CD14-positive monocyte (primary cell): ENCODE results near the gene RTN4IP1. TPM values are rescaled to one million over a fixed set of nuclear protein-coding genes. Genes with fewer than 3 reads are reported as not detected.

Source experiments
- DNase-seq, 3 donors: peaks; one replicate each; pipeline ENCODE4 v3.0.0-alpha.2; 2011 to 2022
- H2AFZ ChIP-seq: 2 replicates; pipeline ENCODE4 v1.6.0; 2012; ENCODE audit warnings: mild to moderate bottlenecking, low read depth, low read length, inconsistent platforms; ENCODE audit not compliant: insufficient read depth, poor library complexity, severe bottlenecking
- H3K27ac ChIP-seq, 2 donors: 1 replicate in 1 of 2; 2 replicates in 1 of 2; pipeline ENCODE4 v1.5.1; 2012 to 2013; ENCODE audit warnings: low read length in 2 of 2, control low read depth in 1 of 2, inconsistent platforms in 1 of 2, low read depth in 1 of 2, mild to moderate bottlenecking in 1 of 2
- H3K27me3 ChIP-seq, 2 donors: one replicate each; pipeline versions ENCODE4 v1.6.0 to v1.6.1; 2011 to 2013; ENCODE audit warnings: low read length in 2 of 2; ENCODE audit not compliant: control insufficient read depth in 2 of 2, insufficient read depth in 2 of 2
- H3K36me3 ChIP-seq, 2 donors: replicated peaks in 1 of 2; 1 replicate in 1 of 2; 2 replicates in 1 of 2; pipeline versions ENCODE4 v1.5.1 to v1.6.1; 2012 to 2013; ENCODE audit warnings: low read length in 2 of 2, control low read depth in 1 of 2, inconsistent platforms in 1 of 2, mild to moderate bottlenecking in 1 of 2; ENCODE audit not compliant: insufficient read depth in 2 of 2, control insufficient read depth in 1 of 2
- H3K4me1 ChIP-seq, 2 donors: 1 replicate in 1 of 2; 2 replicates in 1 of 2; pipeline versions ENCODE4 v1.5.1 to v1.6.1; 2012 to 2013; ENCODE audit warnings: low read length in 2 of 2, control low read depth in 1 of 2, inconsistent platforms in 1 of 2, mild to moderate bottlenecking in 1 of 2, moderate library complexity in 1 of 2; ENCODE audit not compliant: insufficient read depth in 2 of 2, control insufficient read depth in 1 of 2
- H3K4me2 ChIP-seq: replicated peaks from 2 replicates; pipeline ENCODE3; 2012; ENCODE audit warnings: low read length, moderate library complexity, mild to moderate bottlenecking; ENCODE audit not compliant: poor library complexity, severe bottlenecking; ENCODE audit errors: extremely low read depth
- H3K4me3 ChIP-seq, 3 experiments: fragments of 200-600 bp in 1 of 3; sonication (generic) in 1 of 3; replicated peaks in 1 of 3; 1 replicate in 2 of 3; 2 replicates in 1 of 3; pipeline ENCODE4 v1.5.1; 2011 to 2013; ENCODE audit warnings: low read length in 3 of 3, mild to moderate bottlenecking in 3 of 3, control low read depth in 2 of 3, low read depth in 2 of 3, inconsistent platforms in 1 of 3, moderate library complexity in 1 of 3
- H3K79me2 ChIP-seq: 2 replicates; pipeline ENCODE4 v1.6.0; 2012; ENCODE audit warnings: mild to moderate bottlenecking, control low read depth, inconsistent platforms, low read length, moderate library complexity; ENCODE audit not compliant: insufficient read depth
- H3K9ac ChIP-seq: 2 replicates; pipeline ENCODE4 v1.6.0; 2017; ENCODE audit warnings: low read length, mild to moderate bottlenecking; ENCODE audit not compliant: insufficient read depth, poor library complexity, severe bottlenecking
- H3K9me3 ChIP-seq, 2 donors: replicated peaks in 1 of 2; 1 replicate in 1 of 2; 2 replicates in 1 of 2; pipeline versions ENCODE4 v1.5.1 to v1.6.1; 2012 to 2013; ENCODE audit warnings: low read length in 2 of 2, control low read depth in 1 of 2; ENCODE audit not compliant: control insufficient read depth in 1 of 2, insufficient read depth in 1 of 2
- H4K20me1 ChIP-seq: 2 replicates; pipeline ENCODE4 v1.6.0; 2012; ENCODE audit warnings: mild to moderate bottlenecking, low read length, control low read depth, moderate library complexity; ENCODE audit not compliant: insufficient read depth
- H3K27ac Mint-ChIP-seq, 7 donors: one replicate each; pipeline ENCODE4 v1.8.0; 2020; ENCODE audit warnings: mild to moderate bottlenecking in 7 of 7, mixed read lengths in 7 of 7, moderate library complexity in 6 of 7, inconsistent platforms in 2 of 7
- H3K27me3 Mint-ChIP-seq, 3 donors: one replicate each; pipeline ENCODE4 v1.8.0; 2021 to 2022; ENCODE audit warnings: low read depth in 3 of 3, mild to moderate bottlenecking in 3 of 3, mixed read lengths in 3 of 3, moderate library complexity in 3 of 3, inconsistent platforms in 1 of 3
- H3K36me3 Mint-ChIP-seq, 2 donors: one replicate each; pipeline ENCODE4 v1.8.0; 2020; ENCODE audit warnings: mixed read lengths in 2 of 2, inconsistent platforms in 1 of 2, mild to moderate bottlenecking in 1 of 2
- H3K4me1 Mint-ChIP-seq: one replicate; pipeline ENCODE4 v1.8.0; 2020; ENCODE audit warnings: mild to moderate bottlenecking, mixed read lengths
- H3K4me3 Mint-ChIP-seq, 2 donors: one replicate each; pipeline ENCODE4 v1.8.0; 2020; ENCODE audit warnings: mild to moderate bottlenecking in 2 of 2, mixed read lengths in 2 of 2, moderate library complexity in 1 of 2
- H3K9me3 Mint-ChIP-seq, 7 donors: one replicate each; pipeline ENCODE4 v1.8.0; 2020 to 2022; ENCODE audit warnings: mixed read lengths in 7 of 7, mild to moderate bottlenecking in 6 of 7, moderate library complexity in 6 of 7, inconsistent platforms in 2 of 7
- CTCF ChIP-seq: fragments of 200-600 bp; IDR thresholded peaks from one replicate; pipeline ENCODE4 v1.8.0; 2022; ENCODE audit warnings: antibody characterized with exemption, mild to moderate bottlenecking
- WGBS: methylation state at CpG from one replicate; pipeline ENCODE4 v1.1.5; 2013; ENCODE audit warnings: missing lambda C conversion rate; ENCODE audit not compliant: insufficient coverage; 5-methylcytosine and 5-hydroxymethylcytosine counted together
- intact Hi-C, 2 donors: fragments of 100-400 bp; cut with micrococcal nuclease; formaldehyde crosslinking; loops; one replicate each; pipeline versions ENCODE4 v1.15.0 to v1.15.1; 2023
- polyA plus RNA-seq, 3 donors: library from polyadenylated mRNA; depleted of rRNA in 1 of 3; unstranded in 2 of 3; stranded (reverse) in 1 of 3; fragments of 300-500 nt in 2 of 3; fragments of >200 nt in 1 of 3; fragmentation: Illumina TruSeq in 2 of 3; gene quantifications; 1 replicate in 2 of 3; 2 replicates in 1 of 3; pipeline ENCODE4 v1.2.3, GENCODE V29; 2012 to 2021

Gene RTN4IP1
- polyA plus RNA-seq, 3 donors: 3.5 to 6.7 (median 4.5) TPM

- Histone ChIP-seq H4K20me1 (no peaks in the 10 kb centered on the region), H3K4me2 (no peak overlapping the region), H2AFZ (no peak overlapping the region), H3K4me3 (no peak overlapping the region), H3K4me1 (peaks cover 14 to 23% of the 10 kb centered on the region in 2 donors), H3K36me3 (peaks cover 24 to 38% of the 10 kb centered on the region in 2 donors), H3K9ac (no peak overlapping the region), H3K27ac (peak overlapping the region in 1 of 2 donors; percentile 46), H3K79me2 (no peaks in the 10 kb centered on the region), H3K27me3 (no peaks in the 10 kb centered on the region), H3K9me3 (no peaks in the 10 kb centered on the region)
- peak; percentile 1 to 8 (median 4) for DNase-seq
- H3K27me3 Mint-ChIP-seq: no peaks in the 10 kb centered on the region
- H3K27ac Mint-ChIP-seq: peak overlapping the region in 6 of 7 donors; percentile 12 to 76 (median 35)
- peaks cover 37 to 41% of the 10 kb centered on the region in 2 donors for H3K36me3 Mint-ChIP-seq
- intact Hi-C loops: no loop called here
- H3K4me3 Mint-ChIP-seq: peak overlapping the region in 1 of 2 donors; percentile 41
- peaks cover 22% of the 10 kb centered on the region for H3K4me1 Mint-ChIP-seq
- peaks cover 0 to 11% (median 4%) of the 10 kb centered on the region in 7 donors for H3K9me3 Mint-ChIP-seq
- WGBS: no CpG with 5 or more reads among the region's 6 CpGs
- TF ChIP-seq CTCF: no peak
These were observed 37.2 kb upstream of the RTN4IP1 start for GRCh38 chr6:106666282-106667021.

- no peak overlapping the region for H3K27ac Mint-ChIP-seq
- peaks cover 67 to 76% of the 10 kb centered on the region in 2 donors for H3K36me3 Mint-ChIP-seq
These were observed 33.2 kb upstream of the RTN4IP1 start for GRCh38 chr6:106662458-106662857.

More at GRCh38 chr6:106662458-106662857, 33.2 kb upstream of the RTN4IP1 start:
- no peak for TF ChIP-seq CTCF
- H3K4me1 ChIP-seq: peaks cover 12 to 23% of the 10 kb centered on the region in 2 donors
- H3K27me3 Mint-ChIP-seq: no peaks in the 10 kb centered on the region
- no peak overlapping the region for H3K4me3 ChIP-seq
- peaks cover 23 to 36% (median 30%) of the 10 kb centered on the region in 7 donors for H3K9me3 Mint-ChIP-seq
- no peak overlapping the region for H3K4me2 ChIP-seq
- H3K36me3 ChIP-seq: peaks cover 50 to 78% of the 10 kb centered on the region in 2 donors
- H4K20me1 ChIP-seq: no peaks in the 10 kb centered on the region
- intact Hi-C loops: no loop called here
- WGBS: no CpG with 5 or more reads among the region's 2 CpGs
- H3K27ac ChIP-seq: no peak overlapping the region
- H3K4me1 Mint-ChIP-seq: peaks cover 20% of the 10 kb centered on the region
- no peak overlapping the region for H2AFZ ChIP-seq
- DNase-seq: no peak
- H3K9me3 ChIP-seq: peaks cover 17 to 23% of the 10 kb centered on the region in 2 donors
- no peaks in the 10 kb centered on the region for H3K79me2 ChIP-seq
- H3K4me3 Mint-ChIP-seq: no peak overlapping the region
- no peaks in the 10 kb centered on the region for H3K27me3 ChIP-seq
- no peak overlapping the region for H3K9ac ChIP-seq
